ENCODE measurements around the gene RMND1.
"Not testable (repeated sequence)": the region's sequence is repeated elsewhere in the genome, so short reads cannot be mapped to it uniquely, and the experiment has no call there.

The RMND1 gene

GRCh38 chr6:151381722-151382121 is 70.2 kb downstream of the RMND1 start:
- DNase-seq = no peak

GRCh38 chr6:151380848-151381205 is 71.1 kb downstream of the RMND1 start:
- no peak for DNase-seq

GRCh38 chr6:151379933-151380847 is 71.7 kb downstream of the RMND1 start:
- peak; percentile 50 for DNase-seq

- no peak for DNase-seq
These were observed 74.8 kb downstream of the RMND1 start for GRCh38 chr6:151377095-151377494.

GRCh38 chr6:151376440-151376839 is 75.5 kb downstream of the RMND1 start:
- DNase-seq = no peak

- DNase-seq = no peak
These were observed 76.1 kb downstream of the RMND1 start for GRCh38 chr6:151375833-151376232.

- no peak for DNase-seq
These were observed 77.8 kb downstream of the RMND1 start for GRCh38 chr6:151374036-151374683.

- no peak for DNase-seq
These were observed 79.8 kb downstream of the RMND1 start for GRCh38 chr6:151372164-151372563.

- DNase-seq = no peak
These were observed 81.3 kb downstream of the RMND1 start for GRCh38 chr6:151370509-151371078.

GRCh38 chr6:151365233-151365632 is 86.7 kb downstream of the RMND1 start:
- DNase-seq = no peak

GRCh38 chr6:151359486-151359885 is 92.4 kb downstream of the RMND1 start:
- DNase-seq = no peak

- no peak for DNase-seq
These were observed 93.5 kb downstream of the RMND1 start for GRCh38 chr6:151358475-151358874.

GRCh38 chr6:151357758-151358436 is 94.0 kb downstream of the RMND1 start:
- DNase-seq = no peak

- not testable (repeated sequence) for DNase-seq
These were observed 94.9 kb downstream of the RMND1 start for GRCh38 chr6:151356983-151357382.
